Adrenal gland (tissue), 12 donors: ENCODE data around the gene SLC26A2. TPM values are rescaled to one million over a fixed set of nuclear protein-coding genes. Genes with fewer than 3 reads are reported as not detected.

ENCODE experiments used
- DNase-seq, 7 donors: peaks; one replicate each; pipeline ENCODE4 v3.0.0-alpha.2; 2019 to 2020
- H3K27ac ChIP-seq, 5 donors: fragments of 200-600 bp; sonication (generic) in 4 of 5; 1 replicate in 3 of 5; 2 replicates in 2 of 5; pipeline versions ENCODE4 v1.5.1 to v1.8.0; 2016 to 2020; ENCODE audit warnings: mild to moderate bottlenecking in 1 of 5
- H3K27me3 ChIP-seq: fragments of 200-600 bp; 2 replicates; pipeline ENCODE4 v1.8.0; 2021
- H3K36me3 ChIP-seq, 2 donors: fragments of 200-600 bp; replicated peaks in 1 of 2; 1 replicate in 1 of 2; 2 replicates in 1 of 2; pipeline versions ENCODE4 v1.5.1 to v1.8.0; 2018 to 2022
- H3K4me1 ChIP-seq, 2 donors: fragments of 200-600 bp; replicated peaks in 1 of 2; 1 replicate in 1 of 2; 2 replicates in 1 of 2; pipeline versions ENCODE4 v1.5.1 to v1.8.0; 2018 to 2021
- H3K4me3 ChIP-seq, 4 donors: fragments of 200-600 bp; sonication (generic) in 3 of 4; one replicate each; pipeline ENCODE4 v1.5.1; 2016 to 2018
- H3K9me3 ChIP-seq, 3 donors: fragments of 200-600 bp; sonication (generic) in 1 of 3; replicated peaks in 1 of 3; 1 replicate in 2 of 3; 2 replicates in 1 of 3; pipeline versions ENCODE4 v1.5.1 to v1.8.0; 2016 to 2021
- CTCF ChIP-seq, 6 experiments: fragments of 450-650 bp in 4 of 6; fragments of 200-600 bp in 2 of 6; sonication (generic) in 1 of 6; IDR thresholded peaks; 1 replicate in 5 of 6; 2 replicates in 1 of 6; pipeline versions ENCODE4 v1.5.1 to v1.8.0; 2016 to 2021; ENCODE audit warnings: antibody characterized with exemption in 6 of 6, mild to moderate bottlenecking in 2 of 6, moderate library complexity in 1 of 6
- POLR2A ChIP-seq, 2 donors: fragments of 450-650 bp; IDR thresholded peaks; one replicate each; pipeline ENCODE4 v1.6.1; 2017; ENCODE audit warnings: antibody characterized with exemption in 2 of 2, mild to moderate bottlenecking in 2 of 2, moderate library complexity in 1 of 2
- WGBS, 4 donors: extraction: QIAGEN DNeasy Blood & Tissue Kit in 2 of 4; methylation state at CpG; one replicate each; pipeline versions ENCODE4 v1.1.5 to v1.1.7; 2013 to 2017; 5-methylcytosine and 5-hydroxymethylcytosine counted together
- intact Hi-C, 2 donors: fragments of 100-400 bp; cut with DNase I; formaldehyde crosslinking; loops; one replicate each; pipeline versions ENCODE4 v1.14.1 to v1.15.0; 2022 to 2023
- polyA plus RNA-seq, 3 donors: library from polyadenylated mRNA; stranded (reverse); fragments of 200-250 nt in 2 of 3; fragments of 350-450 nt in 1 of 3; fragmentation: Illumina TruSeq in 1 of 3; extraction: RNeasy Lipid Tissue Mini Kit (QIAGEN cat#74804) in 1 of 3; gene quantifications; one replicate each; pipeline ENCODE4 v1.2.3, GENCODE V29; 2013 to 2014
- total RNA-seq, 9 donors: library from RNA; depleted of rRNA in 4 of 9; stranded (reverse); fragments of >200 nt in 4 of 9; fragments of 120-200 nt in 1 of 9; fragmentation: NEBNext Ultra II Directional in 1 of 9; extraction: Animal tissue kit (Norgen Biotek cat#: 25700) in 1 of 9; gene quantifications; one replicate each; pipeline versions ENCODE4 v1.1.0 to v1.2.4, GENCODE V29; 2013 to 2023
- donor health status: healthy with polysubstance abuse.
- donor health status: Bipolar disorder and iron deficiency.
- donor health status: DM: yes; HTN: yes; CAD: no.
- donor health status: DM: no; HTN: no; CAD: no.
- donor health status: DM: no; HTN: no; CAD: no.
- donor health status: DM: yes; HTN: yes; CAD: no.

SLC26A2 gene
- total and polyA plus RNA-seq, 12 donors: 7.2 to 228 (median 49.0) TPM

DNA sequence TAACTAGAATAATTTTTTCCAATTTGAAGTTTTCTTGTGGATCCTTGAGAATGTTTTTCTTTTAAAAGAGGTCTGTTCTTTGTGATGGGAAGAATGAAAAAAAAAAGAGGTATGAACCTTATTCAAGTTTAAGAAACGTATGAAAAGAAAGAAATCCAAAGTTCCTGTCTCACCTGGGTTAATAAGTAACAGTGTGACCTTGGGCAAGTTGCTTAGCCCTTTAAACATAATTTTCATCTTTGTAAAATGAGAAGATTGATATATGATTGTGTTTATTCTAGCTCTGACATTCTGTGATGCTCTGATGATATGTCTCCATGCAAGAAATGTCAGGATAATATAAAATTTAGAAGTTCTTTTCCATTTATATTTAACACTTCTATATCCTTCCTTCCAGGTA lies 19.3 kb downstream of the SLC26A2 start:
- H3K9me3 ChIP-seq: no peaks in the 10 kb centered on the region
- TF ChIP-seq CTCF (IDR thresholded peaks at IDR 0.05) (no peak), POLR2A (IDR thresholded peaks at IDR 0.05) (no peak)
- no peak overlapping the region for H3K27ac ChIP-seq
- intact Hi-C loops: loop anchor here in 1 of 2 donors (10.0 kb wide), 1 partner anchor 345 kb away; no protein-coding TSS in a partner anchor
- WGBS, 4 donors: 76 to 89% (median 82%) methylated on average over 1 of the region's 1 CpG
- H3K4me1 ChIP-seq: no peaks in the 10 kb centered on the region
- H3K36me3 ChIP-seq: peaks cover 0 to 33% of the 10 kb centered on the region in 2 donors
- no peaks in the 10 kb centered on the region for H3K27me3 ChIP-seq
- DNase-seq: no peak
- H3K4me3 ChIP-seq: no peak overlapping the region

DNA sequence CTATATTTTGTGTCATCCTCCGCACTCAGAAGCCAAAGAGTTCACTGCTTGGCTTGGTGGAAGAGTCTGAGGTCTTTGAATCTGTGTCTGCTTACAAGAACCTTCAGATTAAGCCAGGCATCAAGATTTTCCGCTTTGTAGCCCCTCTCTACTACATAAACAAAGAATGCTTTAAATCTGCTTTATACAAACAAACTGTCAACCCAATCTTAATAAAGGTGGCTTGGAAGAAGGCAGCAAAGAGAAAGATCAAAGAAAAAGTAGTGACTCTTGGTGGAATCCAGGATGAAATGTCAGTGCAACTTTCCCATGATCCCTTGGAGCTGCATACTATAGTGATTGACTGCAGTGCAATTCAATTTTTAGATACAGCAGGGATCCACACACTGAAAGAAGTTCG lies 20.6 kb downstream of the SLC26A2 start:
- Histone ChIP-seq H3K27me3 (no peaks in the 10 kb centered on the region), H3K36me3 (peaks cover 0 to 33% of the 10 kb centered on the region in 2 donors), H3K27ac (no peak overlapping the region), H3K9me3 (no peaks in the 10 kb centered on the region), H3K4me1 (no peaks in the 10 kb centered on the region), H3K4me3 (no peak overlapping the region)
- TF ChIP-seq POLR2A (IDR thresholded peaks at IDR 0.05) (no peak), CTCF (IDR thresholded peaks at IDR 0.05) (no peak)
- no peak for DNase-seq
- intact Hi-C loops: loop anchor here in 1 of 2 donors (10.0 kb wide), 1 partner anchor 346 kb away; no protein-coding TSS in a partner anchor
- WGBS, 4 donors: 87 to 99% (median 92%) methylated on average over 3 of the region's 3 CpGs

DNA sequence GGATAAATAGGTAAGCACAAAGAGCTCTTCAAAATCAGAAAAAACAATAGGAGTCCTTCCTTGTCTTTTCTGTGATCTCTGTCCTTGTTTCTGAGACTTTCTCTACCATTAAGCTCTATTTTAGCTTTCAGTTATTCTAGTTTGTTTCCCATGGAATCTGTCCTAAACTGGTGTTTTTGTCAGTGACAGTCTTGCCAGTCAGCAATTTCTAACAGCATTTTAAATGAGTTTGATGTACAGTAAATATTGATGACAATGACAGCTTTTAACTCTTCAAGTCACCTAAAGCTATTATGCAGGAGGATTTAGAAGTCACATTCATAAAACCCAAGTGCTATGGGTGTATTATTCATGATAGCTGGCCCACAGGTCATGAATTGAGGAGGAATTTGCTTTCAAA lies 21.9 kb downstream of the SLC26A2 start:
- Histone ChIP-seq H3K9me3 (no peaks in the 10 kb centered on the region), H3K36me3 (peaks cover 0 to 33% of the 10 kb centered on the region in 2 donors), H3K4me3 (no peak overlapping the region), H3K27me3 (no peaks in the 10 kb centered on the region), H3K4me1 (no peaks in the 10 kb centered on the region), H3K27ac (no peak overlapping the region)
- intact Hi-C loops: loop anchor here in 1 of 2 donors (10.0 kb wide), 1 partner anchor 348 kb away; no protein-coding TSS in a partner anchor
- no peak for DNase-seq
- TF ChIP-seq CTCF (IDR thresholded peaks at IDR 0.05): no peak
- no peak for TF ChIP-seq POLR2A (IDR thresholded peaks at IDR 0.05)

DNA sequence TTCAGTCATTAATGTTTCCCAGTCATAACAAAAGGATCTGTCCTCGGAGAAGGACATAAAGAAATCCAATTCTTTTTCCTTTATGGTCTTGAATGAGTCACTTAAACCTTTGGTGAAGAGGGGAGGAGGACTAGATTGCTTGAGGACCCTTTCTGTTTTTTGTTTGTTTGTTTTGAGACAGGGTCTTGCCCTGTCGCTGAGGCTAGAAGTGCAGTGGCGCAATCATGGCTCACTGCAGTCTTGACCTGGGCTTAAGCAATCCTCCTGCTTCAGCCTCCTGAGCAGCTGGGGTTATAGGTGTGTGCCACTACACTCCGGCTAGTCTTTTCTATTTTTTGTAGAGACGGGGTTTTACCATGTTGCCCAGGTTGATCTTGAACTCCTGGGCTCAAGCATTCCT lies 27.6 kb downstream of the SLC26A2 start:
- Histone ChIP-seq H3K27me3 (no peaks in the 10 kb centered on the region), H3K4me3 (no peak overlapping the region), H3K9me3 (no peaks in the 10 kb centered on the region), H3K4me1 (no peaks in the 10 kb centered on the region), H3K27ac (no peak overlapping the region), H3K36me3 (no peaks in the 10 kb centered on the region)
- DNase-seq: no peak
- TF ChIP-seq POLR2A (IDR thresholded peaks at IDR 0.05) (no peak), CTCF (IDR thresholded peaks at IDR 0.05) (no peak)
- 80 to 90% (median 89%) methylated on average over 5 of the region's 5 CpGs for WGBS, 4 donors
- intact Hi-C loops: loop anchor here (5.0 to 10.0 kb wide), 2 partner anchors 151 to 353 kb away; no protein-coding TSS in a partner anchor
